ENCODE measurements around the gene PDE6D. TPM values are rescaled to one million over a fixed set of nuclear protein-coding genes. Genes with fewer than 3 reads are reported as not detected.

The PDE6D gene
- total and polyA plus RNA-seq, 2 experiments from 2014 or later: 35.2 to 55.6 TPM

DNA sequence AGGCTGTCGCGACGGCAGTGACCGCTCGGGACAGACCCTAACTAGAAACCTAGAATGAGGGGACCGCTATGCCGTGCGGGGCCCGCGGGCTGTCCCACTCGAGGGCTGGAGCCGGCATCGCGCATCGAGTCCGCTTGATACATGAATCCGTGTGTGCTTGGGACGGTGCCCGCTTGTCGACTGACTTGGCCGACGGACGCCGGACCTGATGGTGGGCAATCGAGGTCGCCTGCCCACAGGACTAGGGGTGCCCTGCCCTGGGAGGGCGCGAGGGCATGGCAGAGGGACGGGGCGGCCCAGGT lies 73.5 kb downstream of the PDE6D start (continued):
- TF ChIP-seq ZNF114 (CRISPR knock-in tag; IDR thresholded peaks at IDR 0.05) (no peak), JUNB (IDR thresholded peaks at IDR 0.05; ENCODE audit: unreplicated experiment) (no peak), EZH2phosphoT487 (IDR thresholded peaks at IDR 0.05; ENCODE audit: unreplicated experiment) (no peak)

DNA sequence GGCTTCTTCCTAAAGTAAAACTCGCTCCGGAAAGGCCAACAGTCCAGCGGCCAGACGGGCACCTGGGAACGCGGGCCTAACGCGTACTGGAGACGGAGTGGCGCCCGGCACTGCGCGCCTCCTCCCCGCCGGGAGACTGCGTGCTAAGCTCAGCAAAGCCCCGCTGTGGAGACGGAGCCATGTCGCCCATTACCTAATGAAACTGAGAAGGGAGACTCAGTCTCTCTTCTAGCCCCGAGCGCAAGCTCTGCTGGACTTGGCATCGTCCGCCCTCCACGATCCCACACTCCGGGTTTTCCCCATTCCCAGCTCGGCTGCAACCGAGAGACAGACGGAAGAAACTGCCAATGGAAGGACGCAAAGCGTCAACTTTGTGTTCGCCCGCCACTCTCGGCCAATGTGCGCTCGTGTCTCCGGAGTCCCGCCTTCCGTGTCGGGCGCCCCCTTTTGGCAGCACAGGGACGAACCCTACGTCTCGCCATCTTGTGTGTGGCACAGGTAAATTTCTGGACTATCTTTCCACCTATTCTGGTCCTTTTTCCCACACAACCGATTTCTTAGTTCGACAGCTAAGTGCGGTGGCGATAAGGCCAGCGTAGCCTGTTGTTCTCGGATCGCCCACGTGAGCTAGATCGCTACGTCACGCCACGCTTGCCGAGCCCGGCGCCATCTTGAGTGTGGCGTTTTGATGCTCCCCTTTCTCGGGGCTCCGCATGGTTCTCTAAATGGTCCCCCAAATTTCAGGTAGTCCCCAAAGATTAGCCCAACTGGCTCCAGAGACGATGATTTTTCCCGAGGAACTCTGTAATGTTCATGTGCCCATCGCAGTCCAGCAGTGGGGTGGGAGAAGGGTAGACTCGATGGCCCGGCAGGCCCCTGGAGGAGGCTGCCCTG lies 74.1 kb downstream of the PDE6D start:
- Histone ChIP-seq H4K20me1 (replicated peaks; ENCODE audit: insufficient read depth) (peaks cover 13% of the 10 kb centered on the region), H3K27me3 (ENCODE audit: insufficient read depth) (no peaks in the 10 kb centered on the region), H3K36me3 (ENCODE audit: insufficient read depth) (peaks cover 20% of the 10 kb centered on the region), H3K9me2 (ENCODE audit: insufficient read depth) (no peaks in the 10 kb centered on the region), H3K4me1 (ENCODE audit: insufficient read depth) (peaks cover 17% of the 10 kb centered on the region), H3K4me3 (peak overlapping the region; percentile 88), H3F3A (replicated peaks; ENCODE audit: low read depth) (peaks cover 25% of the 10 kb centered on the region), H3K79me2 (replicated peaks; ENCODE audit: insufficient read depth) (peaks cover 58% of the 10 kb centered on the region), H3K27ac (ENCODE audit: low read depth) (peak overlapping the region; percentile 100), H2AFZ (peak overlapping the region; percentile 57; the same call in 1 of the 2 replicates), H3K4me2 (peak overlapping the region; percentile 95)
- peak overlapping the region; percentile 96 for H3K4me3 Mint-ChIP-seq
- ATAC-seq (peak; percentile 50), DNase-seq (ENCODE audit: low spot score) (peak; percentile 99)
- peak overlapping the region; percentile 100 for H3K27ac Mint-ChIP-seq
- peaks cover 10% of the 10 kb centered on the region for H3K4me1 Mint-ChIP-seq
- H3K27me3 Mint-ChIP-seq (ENCODE audit: insufficient read depth, low read depth, poor library complexity): peaks cover 44% of the 10 kb centered on the region
- peaks cover 30% of the 10 kb centered on the region for H3K36me3 Mint-ChIP-seq (ENCODE audit: low read depth)
- H3K9me3 Mint-ChIP-seq: peaks cover 17% of the 10 kb centered on the region
- TF ChIP-seq ZNF114 (CRISPR knock-in tag; IDR thresholded peaks at IDR 0.05) (peak; percentile 58; the same call in 1 of the 2 replicates), CREB1 (CRISPR knock-in tag; IDR thresholded peaks at IDR 0.05; ENCODE audit: low read depth) (peak; percentile 83), EZH2phosphoT487 (IDR thresholded peaks at IDR 0.05; ENCODE audit: unreplicated experiment) (no peak), NANOG (IDR thresholded peaks at IDR 0.05; ENCODE audit: borderline replicate concordance) (no peak), ZNF331 (CRISPR knock-in tag; IDR thresholded peaks at IDR 0.05; ENCODE audit: low read depth) (no peak), POLR2AphosphoS5 (IDR thresholded peaks at IDR 0.05; ENCODE audit: low read depth) (peak; percentile 63), JUNB (IDR thresholded peaks at IDR 0.05; ENCODE audit: unreplicated experiment) (no peak)
- TF ChIP-seq, protein P1, sequence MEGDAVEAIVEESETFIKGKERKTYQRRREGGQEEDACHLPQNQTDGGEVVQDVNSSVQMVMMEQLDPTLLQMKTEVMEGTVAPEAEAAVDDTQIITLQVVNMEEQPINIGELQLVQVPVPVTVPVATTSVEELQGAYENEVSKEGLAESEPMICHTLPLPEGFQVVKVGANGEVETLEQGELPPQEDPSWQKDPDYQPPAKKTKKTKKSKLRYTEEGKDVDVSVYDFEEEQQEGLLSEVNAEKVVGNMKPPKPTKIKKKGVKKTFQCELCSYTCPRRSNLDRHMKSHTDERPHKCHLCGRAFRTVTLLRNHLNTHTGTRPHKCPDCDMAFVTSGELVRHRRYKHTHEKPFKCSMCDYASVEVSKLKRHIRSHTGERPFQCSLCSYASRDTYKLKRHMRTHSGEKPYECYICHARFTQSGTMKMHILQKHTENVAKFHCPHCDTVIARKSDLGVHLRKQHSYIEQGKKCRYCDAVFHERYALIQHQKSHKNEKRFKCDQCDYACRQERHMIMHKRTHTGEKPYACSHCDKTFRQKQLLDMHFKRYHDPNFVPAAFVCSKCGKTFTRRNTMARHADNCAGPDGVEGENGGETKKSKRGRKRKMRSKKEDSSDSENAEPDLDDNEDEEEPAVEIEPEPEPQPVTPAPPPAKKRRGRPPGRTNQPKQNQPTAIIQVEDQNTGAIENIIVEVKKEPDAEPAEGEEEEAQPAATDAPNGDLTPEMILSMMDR (conservative IDR thresholded peaks at IDR 0.05; ENCODE audit: low read depth in 2 of 2): peak; percentile 91 to 98
- TF ChIP-seq, protein P2, sequence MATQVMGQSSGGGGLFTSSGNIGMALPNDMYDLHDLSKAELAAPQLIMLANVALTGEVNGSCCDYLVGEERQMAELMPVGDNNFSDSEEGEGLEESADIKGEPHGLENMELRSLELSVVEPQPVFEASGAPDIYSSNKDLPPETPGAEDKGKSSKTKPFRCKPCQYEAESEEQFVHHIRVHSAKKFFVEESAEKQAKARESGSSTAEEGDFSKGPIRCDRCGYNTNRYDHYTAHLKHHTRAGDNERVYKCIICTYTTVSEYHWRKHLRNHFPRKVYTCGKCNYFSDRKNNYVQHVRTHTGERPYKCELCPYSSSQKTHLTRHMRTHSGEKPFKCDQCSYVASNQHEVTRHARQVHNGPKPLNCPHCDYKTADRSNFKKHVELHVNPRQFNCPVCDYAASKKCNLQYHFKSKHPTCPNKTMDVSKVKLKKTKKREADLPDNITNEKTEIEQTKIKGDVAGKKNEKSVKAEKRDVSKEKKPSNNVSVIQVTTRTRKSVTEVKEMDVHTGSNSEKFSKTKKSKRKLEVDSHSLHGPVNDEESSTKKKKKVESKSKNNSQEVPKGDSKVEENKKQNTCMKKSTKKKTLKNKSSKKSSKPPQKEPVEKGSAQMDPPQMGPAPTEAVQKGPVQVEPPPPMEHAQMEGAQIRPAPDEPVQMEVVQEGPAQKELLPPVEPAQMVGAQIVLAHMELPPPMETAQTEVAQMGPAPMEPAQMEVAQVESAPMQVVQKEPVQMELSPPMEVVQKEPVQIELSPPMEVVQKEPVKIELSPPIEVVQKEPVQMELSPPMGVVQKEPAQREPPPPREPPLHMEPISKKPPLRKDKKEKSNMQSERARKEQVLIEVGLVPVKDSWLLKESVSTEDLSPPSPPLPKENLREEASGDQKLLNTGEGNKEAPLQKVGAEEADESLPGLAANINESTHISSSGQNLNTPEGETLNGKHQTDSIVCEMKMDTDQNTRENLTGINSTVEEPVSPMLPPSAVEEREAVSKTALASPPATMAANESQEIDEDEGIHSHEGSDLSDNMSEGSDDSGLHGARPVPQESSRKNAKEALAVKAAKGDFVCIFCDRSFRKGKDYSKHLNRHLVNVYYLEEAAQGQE (IDR thresholded peaks at IDR 0.05; ENCODE audit: unreplicated experiment): peak; percentile 35
- TF ChIP-seq, protein P3, sequence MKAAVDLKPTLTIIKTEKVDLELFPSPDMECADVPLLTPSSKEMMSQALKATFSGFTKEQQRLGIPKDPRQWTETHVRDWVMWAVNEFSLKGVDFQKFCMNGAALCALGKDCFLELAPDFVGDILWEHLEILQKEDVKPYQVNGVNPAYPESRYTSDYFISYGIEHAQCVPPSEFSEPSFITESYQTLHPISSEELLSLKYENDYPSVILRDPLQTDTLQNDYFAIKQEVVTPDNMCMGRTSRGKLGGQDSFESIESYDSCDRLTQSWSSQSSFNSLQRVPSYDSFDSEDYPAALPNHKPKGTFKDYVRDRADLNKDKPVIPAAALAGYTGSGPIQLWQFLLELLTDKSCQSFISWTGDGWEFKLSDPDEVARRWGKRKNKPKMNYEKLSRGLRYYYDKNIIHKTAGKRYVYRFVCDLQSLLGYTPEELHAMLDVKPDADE (IDR thresholded peaks at IDR 0.05): 0 out of 2 replicates have a peak, but pooled peaks have one; percentile 39
- TF ChIP-seq, protein P4, sequence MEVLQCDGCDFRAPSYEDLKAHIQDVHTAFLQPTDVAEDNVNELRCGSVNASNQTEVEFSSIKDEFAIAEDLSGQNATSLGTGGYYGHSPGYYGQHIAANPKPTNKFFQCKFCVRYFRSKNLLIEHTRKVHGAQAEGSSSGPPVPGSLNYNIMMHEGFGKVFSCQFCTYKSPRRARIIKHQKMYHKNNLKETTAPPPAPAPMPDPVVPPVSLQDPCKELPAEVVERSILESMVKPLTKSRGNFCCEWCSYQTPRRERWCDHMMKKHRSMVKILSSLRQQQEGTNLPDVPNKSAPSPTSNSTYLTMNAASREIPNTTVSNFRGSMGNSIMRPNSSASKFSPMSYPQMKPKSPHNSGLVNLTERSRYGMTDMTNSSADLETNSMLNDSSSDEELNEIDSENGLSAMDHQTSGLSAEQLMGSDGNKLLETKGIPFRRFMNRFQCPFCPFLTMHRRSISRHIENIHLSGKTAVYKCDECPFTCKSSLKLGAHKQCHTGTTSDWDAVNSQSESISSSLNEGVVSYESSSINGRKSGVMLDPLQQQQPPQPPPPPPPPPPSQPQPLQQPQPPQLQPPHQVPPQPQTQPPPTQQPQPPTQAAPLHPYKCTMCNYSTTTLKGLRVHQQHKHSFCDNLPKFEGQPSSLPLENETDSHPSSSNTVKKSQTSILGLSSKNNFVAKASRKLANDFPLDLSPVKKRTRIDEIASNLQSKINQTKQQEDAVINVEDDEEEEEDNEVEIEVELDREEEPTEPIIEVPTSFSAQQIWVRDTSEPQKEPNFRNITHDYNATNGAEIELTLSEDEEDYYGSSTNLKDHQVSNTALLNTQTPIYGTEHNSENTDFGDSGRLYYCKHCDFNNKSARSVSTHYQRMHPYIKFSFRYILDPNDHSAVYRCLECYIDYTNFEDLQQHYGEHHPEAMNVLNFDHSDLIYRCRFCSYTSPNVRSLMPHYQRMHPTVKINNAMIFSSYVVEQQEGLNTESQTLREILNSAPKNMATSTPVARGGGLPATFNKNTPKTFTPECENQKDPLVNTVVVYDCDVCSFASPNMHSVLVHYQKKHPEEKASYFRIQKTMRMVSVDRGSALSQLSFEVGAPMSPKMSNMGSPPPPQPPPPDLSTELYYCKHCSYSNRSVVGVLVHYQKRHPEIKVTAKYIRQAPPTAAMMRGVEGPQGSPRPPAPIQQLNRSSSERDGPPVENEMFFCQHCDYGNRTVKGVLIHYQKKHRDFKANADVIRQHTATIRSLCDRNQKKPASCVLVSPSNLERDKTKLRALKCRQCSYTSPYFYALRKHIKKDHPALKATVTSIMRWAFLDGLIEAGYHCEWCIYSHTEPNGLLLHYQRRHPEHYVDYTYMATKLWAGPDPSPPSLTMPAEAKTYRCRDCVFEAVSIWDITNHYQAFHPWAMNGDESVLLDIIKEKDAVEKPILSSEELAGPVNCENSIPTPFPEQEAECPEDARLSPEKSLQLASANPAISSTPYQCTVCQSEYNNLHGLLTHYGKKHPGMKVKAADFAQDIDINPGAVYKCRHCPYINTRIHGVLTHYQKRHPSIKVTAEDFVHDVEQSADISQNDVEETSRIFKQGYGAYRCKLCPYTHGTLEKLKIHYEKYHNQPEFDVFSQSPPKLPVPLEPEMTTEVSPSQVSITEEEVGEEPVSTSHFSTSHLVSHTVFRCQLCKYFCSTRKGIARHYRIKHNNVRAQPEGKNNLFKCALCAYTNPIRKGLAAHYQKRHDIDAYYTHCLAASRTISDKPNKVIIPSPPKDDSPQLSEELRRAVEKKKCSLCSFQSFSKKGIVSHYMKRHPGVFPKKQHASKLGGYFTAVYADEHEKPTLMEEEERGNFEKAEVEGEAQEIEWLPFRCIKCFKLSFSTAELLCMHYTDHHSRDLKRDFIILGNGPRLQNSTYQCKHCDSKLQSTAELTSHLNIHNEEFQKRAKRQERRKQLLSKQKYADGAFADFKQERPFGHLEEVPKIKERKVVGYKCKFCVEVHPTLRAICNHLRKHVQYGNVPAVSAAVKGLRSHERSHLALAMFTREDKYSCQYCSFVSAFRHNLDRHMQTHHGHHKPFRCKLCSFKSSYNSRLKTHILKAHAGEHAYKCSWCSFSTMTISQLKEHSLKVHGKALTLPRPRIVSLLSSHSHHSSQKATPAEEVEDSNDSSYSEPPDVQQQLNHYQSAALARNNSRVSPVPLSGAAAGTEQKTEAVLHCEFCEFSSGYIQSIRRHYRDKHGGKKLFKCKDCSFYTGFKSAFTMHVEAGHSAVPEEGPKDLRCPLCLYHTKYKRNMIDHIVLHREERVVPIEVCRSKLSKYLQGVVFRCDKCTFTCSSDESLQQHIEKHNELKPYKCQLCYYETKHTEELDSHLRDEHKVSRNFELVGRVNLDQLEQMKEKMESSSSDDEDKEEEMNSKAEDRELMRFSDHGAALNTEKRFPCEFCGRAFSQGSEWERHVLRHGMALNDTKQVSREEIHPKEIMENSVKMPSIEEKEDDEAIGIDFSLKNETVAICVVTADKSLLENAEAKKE (CRISPR knock-in tag; IDR thresholded peaks at IDR 0.05): no peak

Measured in GM23338 (cell line).